ENCODE data around the gene RPN1. TPM values are rescaled to one million over a fixed set of nuclear protein-coding genes. Genes with fewer than 3 reads are reported as not detected.

Gene RPN1
- total RNA-seq: 100 to 1,000 TPM; 124 to 129 TPM

DNA sequence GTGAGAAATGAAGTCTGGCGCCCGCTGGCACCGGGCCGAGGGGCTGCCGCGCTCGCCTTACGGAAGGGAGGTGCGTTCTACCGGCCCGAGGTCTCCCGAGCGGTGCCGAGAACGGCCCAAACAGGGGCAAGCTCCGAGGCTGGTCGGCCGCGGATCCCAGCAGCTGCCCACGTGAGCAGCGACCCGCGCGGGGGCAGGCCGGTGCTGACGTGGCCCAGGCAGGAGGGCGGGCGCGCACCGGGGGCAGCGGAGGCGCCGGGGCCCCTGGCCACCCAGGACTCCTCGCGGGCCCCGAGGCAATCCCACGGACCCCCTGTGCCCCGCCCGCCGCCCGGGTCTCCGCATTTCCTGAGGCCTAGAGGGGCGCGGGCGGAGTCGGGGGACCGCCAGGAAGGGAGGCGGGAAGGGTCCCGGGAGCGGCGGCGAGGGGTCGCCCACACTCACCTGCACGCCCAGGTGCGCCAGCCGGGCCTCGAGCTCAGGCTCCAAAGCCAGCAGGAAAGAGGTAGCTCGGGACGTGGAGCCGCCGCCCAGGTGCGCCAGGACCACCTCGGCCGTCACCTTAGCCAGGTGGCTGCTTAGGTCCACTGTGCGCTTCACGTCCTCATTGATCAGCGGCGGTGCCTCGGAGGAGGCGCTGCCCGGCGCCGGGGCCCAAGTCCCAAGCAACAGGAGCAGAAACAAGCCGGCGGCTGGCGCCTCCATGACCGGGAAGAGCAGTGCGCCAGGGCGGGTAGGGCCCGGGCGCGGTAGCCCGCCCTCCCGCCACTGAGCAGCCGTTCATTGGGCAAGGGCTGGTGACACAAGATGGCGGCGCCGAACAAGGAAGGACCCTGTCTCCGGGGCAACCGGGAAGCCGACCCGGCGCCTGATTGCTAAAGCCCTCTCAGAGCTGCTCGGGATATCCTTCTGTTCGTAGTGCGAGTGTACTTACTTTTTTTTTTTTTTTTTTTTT is at the start of gene RPN1:
RPN1 (minus strand) TSS at position 723 of the 955 bp plus-strand sequence; CDS start at position 705, 18 bp downstream.
- intact Hi-C loops (cut with micrococcal nuclease): loop anchor here (1.0 to 5.0 kb wide), 6 partner anchors 30 to 367 kb away; partner anchors contain the start of genes ACAD9 and RAB7A
- H3K27me3 Mint-ChIP-seq (ENCODE audit: low read depth): no peaks in the 10 kb centered on the region
- peaks cover 30% of the 10 kb centered on the region for H3K4me1 Mint-ChIP-seq (ENCODE audit: low read depth)
- no peaks in the 10 kb centered on the region for H3K9me3 Mint-ChIP-seq
- H3K36me3 Mint-ChIP-seq (ENCODE audit: low read depth): peaks cover 7% of the 10 kb centered on the region
- H3K4me3 Mint-ChIP-seq: peak within 1 kb of the TSS; percentile 83
- H3K27ac Mint-ChIP-seq: peak within 1 kb of the TSS; percentile 88
- CTCF ChIA-PET: interaction anchor here (1.0 to 1.2 kb wide), 2 partner anchors 30 to 33 kb away, joined by 3 read pairs; no protein-coding TSS in a partner anchor
- DNase-seq: peak; percentile 97

DNA sequence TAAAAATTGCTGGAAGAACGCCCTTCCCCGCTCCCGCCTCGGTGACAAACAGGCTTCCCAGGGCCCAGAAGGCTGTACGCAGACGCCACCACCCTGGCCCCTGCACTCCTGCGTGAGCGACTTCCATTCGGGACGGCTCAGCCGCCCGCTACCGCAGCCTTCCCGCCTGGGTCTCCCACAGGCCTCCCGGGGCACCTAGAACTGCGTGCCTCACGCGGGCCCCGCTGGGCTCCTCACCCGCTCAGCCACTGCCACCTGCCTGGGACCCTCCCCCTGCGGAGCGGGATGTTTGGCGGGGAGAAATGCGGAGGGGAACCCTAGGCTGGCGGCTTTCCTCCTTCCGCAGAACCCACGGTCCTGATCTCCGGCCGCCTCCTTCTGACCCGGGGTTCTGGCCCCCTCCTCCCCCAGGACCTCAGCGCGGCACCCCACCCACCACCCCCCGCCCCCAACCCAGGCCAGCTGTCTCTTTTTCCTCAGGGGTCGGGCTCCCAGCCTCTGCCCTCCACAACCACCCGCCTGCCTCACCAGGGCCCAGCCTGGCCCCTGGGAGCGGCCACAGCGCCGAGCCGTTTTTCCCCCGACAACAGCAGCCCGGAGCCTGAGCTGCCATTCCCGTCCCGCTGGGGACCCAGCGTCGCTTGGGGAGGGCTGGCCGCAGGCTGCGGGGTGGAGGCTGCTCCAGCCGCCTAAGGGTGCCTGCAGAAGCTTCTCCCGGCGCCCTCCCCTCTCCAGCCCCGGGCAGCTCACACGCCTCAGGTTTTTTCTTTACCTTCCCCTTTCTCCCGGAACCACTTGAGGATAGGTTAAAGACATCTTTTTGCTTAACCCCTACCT is 47.8 kb upstream of the RPN1 start:
- Mint-ChIP-seq H3K27ac (no peak overlapping the region), H3K36me3 (ENCODE audit: low read depth) (no peaks in the 10 kb centered on the region), H3K9me3 (no peaks in the 10 kb centered on the region), H3K27me3 (ENCODE audit: low read depth) (no peaks in the 10 kb centered on the region), H3K4me3 (peak overlapping the region; percentile 65), H3K4me1 (ENCODE audit: low read depth) (peaks cover 2% of the 10 kb centered on the region)
- CTCF ChIA-PET: no interaction called here
- DNase-seq: peak; percentile 32
- intact Hi-C loops (cut with micrococcal nuclease): loop anchor here (1.0 kb wide), 1 partner anchor 28 kb away; the partner anchor contains the start of gene RAB7A

DNA sequence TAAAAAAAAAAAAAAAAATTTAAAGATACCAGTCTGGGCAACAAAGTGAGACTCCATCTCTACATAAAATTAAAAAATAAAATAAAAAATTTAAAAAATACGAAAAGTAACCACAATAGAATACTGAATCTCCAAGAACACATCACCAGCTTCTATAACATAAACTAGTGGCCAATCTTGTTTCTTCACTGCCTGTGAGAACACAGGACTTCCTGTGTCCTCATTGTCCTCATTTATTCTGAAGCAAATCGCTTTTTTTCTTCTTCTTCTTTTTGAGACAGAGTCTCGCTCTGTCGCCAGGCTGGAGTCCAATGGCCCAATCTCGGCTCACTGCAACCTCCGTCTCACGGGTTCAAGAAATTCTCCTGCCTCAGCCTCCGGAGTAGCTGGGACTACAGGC is 46.7 kb upstream of the RPN1 start:
- DNase-seq: no peak
- Mint-ChIP-seq H3K4me3 (peak overlapping the region; percentile 65), H3K9me3 (no peaks in the 10 kb centered on the region), H3K36me3 (ENCODE audit: low read depth) (no peaks in the 10 kb centered on the region), H3K27ac (no peak overlapping the region), H3K4me1 (ENCODE audit: low read depth) (peaks cover 2% of the 10 kb centered on the region), H3K27me3 (ENCODE audit: low read depth) (no peaks in the 10 kb centered on the region)
- CTCF ChIA-PET: no interaction called here
- intact Hi-C loops (cut with micrococcal nuclease): no loop called here

DNA sequence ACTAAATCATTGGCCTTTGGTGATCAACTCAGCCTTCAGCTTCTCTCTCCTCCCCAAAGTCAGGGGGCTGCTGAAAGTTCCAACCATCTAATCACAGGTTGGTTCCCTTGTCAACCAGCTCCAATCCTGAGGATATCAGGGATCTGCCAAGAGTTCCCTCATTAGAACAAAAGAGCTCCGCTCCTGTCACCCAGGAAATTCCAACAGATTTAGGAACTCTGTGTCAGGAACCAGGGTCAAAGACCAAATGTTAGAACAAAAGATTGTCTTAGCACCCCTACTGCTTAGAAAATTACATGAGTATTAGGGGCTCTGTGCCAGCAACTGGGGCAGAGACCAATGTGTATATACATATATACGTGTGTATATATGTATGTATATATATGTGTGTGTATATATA is 43.1 kb upstream of the RPN1 start:
- H3K27ac Mint-ChIP-seq: no peak overlapping the region
- no peaks in the 10 kb centered on the region for H3K27me3 Mint-ChIP-seq (ENCODE audit: low read depth)
- CTCF ChIA-PET: interaction anchor here (0.6 to 1.8 kb wide), 2 partner anchors 13 to 175 kb away, joined by 3 to 6 read pairs; no protein-coding TSS in a partner anchor

DNA sequence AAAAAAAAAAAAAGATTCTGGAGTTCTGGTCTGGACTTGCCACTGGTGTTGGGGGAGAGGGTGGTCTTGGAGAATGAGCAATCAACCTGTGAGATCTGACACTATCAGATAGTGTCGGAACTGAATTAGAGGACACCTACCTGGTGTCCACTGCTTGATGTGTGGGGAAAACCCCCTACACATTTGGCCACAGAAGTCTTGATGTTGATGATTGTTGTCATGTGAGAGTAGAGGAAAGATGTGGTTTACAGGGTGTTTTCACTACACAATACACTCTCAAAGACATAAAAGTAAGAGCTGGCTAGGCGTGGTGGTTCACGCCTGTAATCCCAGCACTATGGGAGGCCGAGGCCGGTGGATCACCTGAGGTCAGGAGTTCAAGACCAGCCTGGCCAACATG is 38.4 kb upstream of the RPN1 start:
- H3K27ac Mint-ChIP-seq: no peak overlapping the region
- no peak overlapping the region for H3K4me3 Mint-ChIP-seq
- peaks cover 8% of the 10 kb centered on the region for H3K4me1 Mint-ChIP-seq (ENCODE audit: low read depth)
- CTCF ChIA-PET: interaction anchor here (1.5 kb wide), 1 partner anchor 9 kb away, joined by 6 read pairs; no protein-coding TSS in a partner anchor
- no peaks in the 10 kb centered on the region for H3K36me3 Mint-ChIP-seq (ENCODE audit: low read depth)
- H3K27me3 Mint-ChIP-seq (ENCODE audit: low read depth): no peaks in the 10 kb centered on the region
- intact Hi-C loops (cut with micrococcal nuclease): no loop called here
- DNase-seq: no peak
- H3K9me3 Mint-ChIP-seq: no peaks in the 10 kb centered on the region

More for the DNA sequence above, 43.1 kb upstream of the RPN1 start:
- no peaks in the 10 kb centered on the region for H3K9me3 Mint-ChIP-seq
- intact Hi-C loops (cut with micrococcal nuclease): no loop called here
- peaks cover 2% of the 10 kb centered on the region for H3K4me1 Mint-ChIP-seq (ENCODE audit: low read depth)
- H3K36me3 Mint-ChIP-seq (ENCODE audit: low read depth): no peaks in the 10 kb centered on the region
- H3K4me3 Mint-ChIP-seq: no peak overlapping the region
- no peak for DNase-seq

DNA sequence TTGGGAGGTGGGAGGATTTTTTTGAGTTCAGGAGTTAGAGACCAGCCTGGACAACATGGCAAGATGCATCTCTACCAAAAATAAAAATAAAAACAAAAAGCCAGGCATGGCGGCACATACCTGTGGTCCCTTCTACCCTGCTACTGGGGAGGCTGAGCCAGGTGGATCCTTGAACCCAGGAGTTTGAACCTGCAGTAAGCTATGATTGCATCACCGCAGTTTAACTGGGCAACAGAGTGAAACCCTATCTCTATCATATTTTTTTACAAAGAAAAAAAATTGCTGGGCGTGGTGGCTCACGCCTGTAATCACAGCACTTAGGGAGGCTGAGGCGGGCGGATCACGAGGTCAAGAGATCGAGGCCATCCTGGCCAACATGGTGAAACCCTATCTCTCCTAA is 35.8 kb upstream of the RPN1 start:
- H3K4me3 Mint-ChIP-seq: no peak overlapping the region
- H3K36me3 Mint-ChIP-seq (ENCODE audit: low read depth): no peaks in the 10 kb centered on the region
- peaks cover 17% of the 10 kb centered on the region for H3K4me1 Mint-ChIP-seq (ENCODE audit: low read depth)
- no peak for DNase-seq
- CTCF ChIA-PET: no interaction called here
- intact Hi-C loops (cut with micrococcal nuclease): no loop called here
- H3K9me3 Mint-ChIP-seq: no peaks in the 10 kb centered on the region
- no peak overlapping the region for H3K27ac Mint-ChIP-seq
- no peaks in the 10 kb centered on the region for H3K27me3 Mint-ChIP-seq (ENCODE audit: low read depth)

DNA sequence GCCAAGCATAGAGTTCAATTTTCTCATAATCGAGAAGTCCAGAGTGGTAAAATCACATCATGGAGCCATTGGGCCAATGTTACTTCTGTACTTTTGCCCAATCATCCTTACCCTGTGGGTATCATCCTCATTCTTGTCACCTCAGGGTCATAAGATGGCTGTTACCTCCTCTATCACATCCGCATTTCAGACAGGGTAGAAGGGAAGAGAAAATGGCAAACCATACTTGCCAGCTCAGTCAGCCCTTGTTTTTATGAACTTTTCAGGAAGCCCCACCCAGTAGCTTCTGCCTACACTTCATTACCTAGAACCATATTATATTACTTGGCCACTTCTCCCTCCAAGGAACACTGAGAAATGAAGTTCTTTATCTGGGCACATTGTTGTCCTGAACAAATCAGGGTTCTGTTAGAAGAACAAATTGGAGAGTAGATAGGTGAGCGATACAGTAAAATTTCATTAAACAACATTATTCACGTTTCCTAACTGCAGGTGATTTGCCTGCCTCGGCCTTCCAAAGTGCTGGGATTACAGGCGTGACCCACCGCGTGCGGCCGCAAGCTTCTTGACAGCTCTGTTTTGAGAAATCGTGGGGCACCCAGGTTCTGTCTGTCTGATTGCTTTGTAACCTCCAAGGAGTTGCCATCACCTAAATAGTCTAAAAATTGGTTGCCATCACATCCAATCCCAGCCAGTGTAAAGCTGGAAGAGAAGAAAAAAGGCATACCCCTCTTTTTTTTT is 34.5 kb upstream of the RPN1 start:
- DNase-seq: no peak
- H3K4me3 Mint-ChIP-seq: no peak overlapping the region
- CTCF ChIA-PET: interaction anchor here (0.6 to 0.9 kb wide), 3 partner anchors 76 to 179 kb away, joined by 3 read pairs; no protein-coding TSS in a partner anchor
- intact Hi-C loops (cut with micrococcal nuclease): no loop called here
- no peak overlapping the region for H3K27ac Mint-ChIP-seq
- no peaks in the 10 kb centered on the region for H3K9me3 Mint-ChIP-seq
- H3K27me3 Mint-ChIP-seq (ENCODE audit: low read depth): no peaks in the 10 kb centered on the region
- peaks cover 25% of the 10 kb centered on the region for H3K4me1 Mint-ChIP-seq (ENCODE audit: low read depth)
- no peaks in the 10 kb centered on the region for H3K36me3 Mint-ChIP-seq (ENCODE audit: low read depth)

DNA sequence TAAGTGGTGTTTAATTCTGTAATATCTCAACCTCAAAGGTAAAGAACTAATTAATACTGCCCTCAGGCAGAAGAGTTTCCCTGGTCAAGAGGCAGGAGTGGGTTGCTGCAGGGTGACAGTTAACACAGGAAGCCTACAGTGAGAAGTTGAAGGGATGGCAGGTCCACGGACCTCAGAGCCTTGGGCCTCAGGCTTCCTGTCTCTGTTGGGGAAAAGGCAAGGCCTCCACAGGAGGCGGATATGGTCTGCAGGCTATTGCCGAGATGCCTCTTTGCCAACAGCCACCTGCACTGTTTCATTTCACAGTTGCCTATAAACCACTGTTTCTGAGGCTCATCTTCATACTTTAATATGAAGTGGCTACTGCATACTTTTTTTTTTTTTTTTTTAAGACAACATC is 33.3 kb upstream of the RPN1 start:
- Mint-ChIP-seq H3K4me3 (no peak overlapping the region), H3K9me3 (no peaks in the 10 kb centered on the region), H3K27me3 (ENCODE audit: low read depth) (no peaks in the 10 kb centered on the region), H3K36me3 (ENCODE audit: low read depth) (no peaks in the 10 kb centered on the region), H3K4me1 (ENCODE audit: low read depth) (peaks cover 25% of the 10 kb centered on the region), H3K27ac (no peak overlapping the region)
- intact Hi-C loops (cut with micrococcal nuclease): no loop called here
- CTCF ChIA-PET: interaction anchor here (0.6 to 4.7 kb wide), 3 partner anchors 113 to 189 kb away, joined by 5 to 101 read pairs (median 47); no protein-coding TSS in a partner anchor
- DNase-seq: no peak

DNA sequence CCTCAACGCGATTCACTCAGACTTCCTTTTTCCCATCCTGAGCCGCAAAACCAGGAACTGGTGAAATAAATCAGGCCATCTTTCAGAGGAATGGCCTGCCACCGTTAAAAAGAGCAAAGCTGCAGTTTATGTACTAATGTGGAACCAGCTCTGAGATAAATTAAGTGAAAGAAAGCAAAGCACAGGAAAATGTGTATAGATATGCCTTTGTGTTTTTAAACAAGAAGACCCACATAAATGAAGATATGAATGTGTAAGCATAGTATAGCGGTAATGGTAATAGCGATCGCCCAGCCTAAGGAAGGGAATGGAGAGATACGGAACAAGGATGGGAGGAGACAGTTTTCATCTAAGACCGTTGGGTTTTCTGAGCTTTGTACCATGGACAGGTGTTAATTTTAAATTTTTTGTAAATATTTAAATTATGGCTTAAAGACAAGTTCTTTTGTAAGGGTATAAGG is 30.8 kb upstream of the RPN1 start:
- Mint-ChIP-seq H3K36me3 (ENCODE audit: low read depth) (no peaks in the 10 kb centered on the region), H3K4me3 (peak overlapping the region; percentile 86), H3K27me3 (ENCODE audit: low read depth) (no peaks in the 10 kb centered on the region), H3K27ac (peak overlapping the region; percentile 99), H3K4me1 (ENCODE audit: low read depth) (peaks cover 25% of the 10 kb centered on the region), H3K9me3 (no peaks in the 10 kb centered on the region)
- intact Hi-C loops (cut with micrococcal nuclease): loop anchor here (1.0 to 2.0 kb wide), 3 partner anchors 33 to 165 kb away; partner anchors contain the start of gene RAB7A
- no peak for DNase-seq
- CTCF ChIA-PET: interaction anchor here (0.7 to 4.7 kb wide), 25 partner anchors 8 to 200 kb away, joined by 3 to 101 read pairs (median 6); partner anchors contain the start of gene ACAD9

DNA sequence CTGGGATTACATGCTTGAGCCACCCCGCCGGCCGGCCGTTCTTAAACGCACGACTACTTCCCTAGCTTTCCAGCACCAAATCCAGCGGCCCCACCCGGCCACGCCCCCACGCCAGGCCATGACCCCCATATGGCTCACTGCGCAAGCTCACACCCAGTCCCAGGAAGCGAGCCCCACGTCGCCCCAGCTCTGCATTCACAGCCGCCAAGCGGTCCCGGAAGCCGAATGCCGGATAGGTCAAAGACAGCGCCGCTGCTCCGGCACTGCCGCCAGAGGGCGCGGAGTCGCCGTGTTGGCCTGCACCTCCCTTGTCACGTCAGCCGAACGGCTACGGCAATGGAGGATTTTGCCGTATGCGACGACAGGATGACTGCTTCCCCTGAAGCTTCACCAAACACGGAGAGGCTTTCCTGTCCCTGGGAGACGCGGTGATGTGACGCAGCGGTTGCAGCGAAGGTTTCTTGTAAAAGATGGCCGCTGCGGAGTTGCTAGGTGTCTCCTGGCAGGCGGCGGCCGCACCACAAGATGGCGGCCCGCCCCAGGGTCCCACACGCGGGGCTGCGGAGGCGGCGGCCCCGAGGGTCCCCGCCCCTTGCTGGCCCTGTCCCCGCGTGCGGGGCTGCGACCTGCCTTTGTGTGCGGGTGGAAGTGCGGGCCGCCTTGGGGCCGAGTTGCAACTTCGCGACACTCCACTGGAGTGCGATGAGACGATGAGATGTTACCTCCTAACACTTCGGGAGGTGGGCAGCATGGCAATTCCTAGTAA is 30.2 kb upstream of the RPN1 start:
- no peaks in the 10 kb centered on the region for H3K9me3 Mint-ChIP-seq

More for the DNA sequence above, 30.2 kb upstream of the RPN1 start:
- peak; percentile 98 for DNase-seq
- Mint-ChIP-seq H3K27me3 (ENCODE audit: low read depth) (no peaks in the 10 kb centered on the region), H3K4me3 (peak overlapping the region; percentile 86), H3K27ac (peak overlapping the region; percentile 99), H3K36me3 (ENCODE audit: low read depth) (no peaks in the 10 kb centered on the region), H3K4me1 (ENCODE audit: low read depth) (peaks cover 23% of the 10 kb centered on the region)
- CTCF ChIA-PET: interaction anchor here (0.6 to 4.7 kb wide), 56 partner anchors 9 to 582 kb away, joined by 3 to 101 read pairs (median 4); partner anchors contain the start of genes ACAD9, RAB7A and RPN1
- intact Hi-C loops (cut with micrococcal nuclease): loop anchor here (1.0 to 2.0 kb wide), 10 partner anchors 26 to 243 kb away; partner anchors contain the start of genes ACAD9, RAB7A and RPN1
